Activated CD4-positive, alpha-beta T cell treated with anti-CD3 and anti-CD28 coated beads, Interleukin-2, amount 50 U/mL, for 24 hours (primary cell): ENCODE measurements around the gene MALRD1.
"Not testable (repeated sequence)": the region's sequence is repeated elsewhere in the genome, so short reads cannot be mapped to it uniquely, and the experiment has no call there.

Source experiments
- DNase-seq, 2 donors: peaks; one replicate each; pipeline ENCODE4 v3.0.0-alpha.2; 2020; ENCODE audit warnings: low read depth in 1 of 2, low spot score in 1 of 2

MALRD1 gene

GRCh38 chr10:19704544-19704943, 655.9 kb downstream of the MALRD1 start:
- no peak for DNase-seq

DNA sequence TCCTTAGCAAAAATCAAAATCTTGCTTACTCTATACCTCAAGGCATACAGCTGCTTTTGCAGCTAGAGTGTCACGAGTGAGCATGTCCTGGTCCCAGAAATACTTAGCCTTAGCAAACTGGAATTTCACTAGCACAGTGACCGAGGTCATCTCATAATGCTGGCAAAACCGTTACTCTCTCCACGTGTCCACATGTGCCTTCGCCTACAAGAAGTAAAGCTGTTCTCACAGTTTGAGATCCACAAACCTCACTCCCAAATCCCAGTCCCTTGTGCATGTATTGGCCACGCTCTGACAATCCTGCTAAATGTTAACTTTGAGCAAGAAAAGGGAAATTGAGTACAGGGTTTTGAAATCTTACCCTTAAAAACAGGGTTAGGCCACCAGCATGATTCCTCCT, 656.6 kb downstream of the MALRD1 start:
- DNase-seq = no peak

GRCh38 chr10:19706904-19707303, 658.3 kb downstream of the MALRD1 start:
- no peak for DNase-seq

DNA sequence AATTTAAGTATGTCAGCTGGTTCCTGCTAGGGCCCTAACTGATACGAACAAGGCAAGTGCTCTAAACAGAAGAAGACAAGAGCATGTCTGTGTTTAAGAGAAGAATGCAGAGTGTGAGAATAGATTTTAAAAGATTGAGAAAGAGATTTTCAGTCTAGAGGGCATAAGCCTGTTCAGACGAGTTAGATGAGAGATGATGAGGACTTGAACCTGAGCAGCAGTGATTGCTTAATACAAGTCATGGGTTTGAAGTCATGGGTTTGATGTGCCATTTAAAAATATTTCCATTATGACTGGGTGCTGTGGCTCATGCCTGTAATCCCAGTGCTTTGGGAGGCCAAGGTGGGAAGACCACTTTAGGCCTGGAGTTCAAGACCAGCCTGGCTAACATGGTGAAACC, 658.8 kb downstream of the MALRD1 start:
- DNase-seq = no peak

DNA sequence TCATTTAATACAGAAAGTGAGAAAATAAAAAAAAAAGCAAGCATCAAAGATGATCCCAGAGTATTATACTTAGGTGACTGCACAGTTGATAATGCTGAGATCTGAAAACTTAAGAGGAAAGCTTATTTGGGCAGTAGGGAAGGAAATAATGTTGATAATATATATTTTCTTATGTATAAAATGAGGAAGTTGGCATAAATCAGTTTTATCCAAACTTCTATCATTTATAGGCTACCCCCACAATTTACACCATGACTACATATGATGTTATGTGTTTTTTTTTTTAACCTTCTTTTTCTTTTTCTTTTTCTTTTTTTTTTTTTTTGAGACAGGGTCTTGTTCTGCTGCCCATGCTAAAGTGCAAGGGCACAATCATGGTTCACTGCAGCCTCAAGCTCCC, 659.4 kb downstream of the MALRD1 start:
- DNase-seq = no peak

DNA sequence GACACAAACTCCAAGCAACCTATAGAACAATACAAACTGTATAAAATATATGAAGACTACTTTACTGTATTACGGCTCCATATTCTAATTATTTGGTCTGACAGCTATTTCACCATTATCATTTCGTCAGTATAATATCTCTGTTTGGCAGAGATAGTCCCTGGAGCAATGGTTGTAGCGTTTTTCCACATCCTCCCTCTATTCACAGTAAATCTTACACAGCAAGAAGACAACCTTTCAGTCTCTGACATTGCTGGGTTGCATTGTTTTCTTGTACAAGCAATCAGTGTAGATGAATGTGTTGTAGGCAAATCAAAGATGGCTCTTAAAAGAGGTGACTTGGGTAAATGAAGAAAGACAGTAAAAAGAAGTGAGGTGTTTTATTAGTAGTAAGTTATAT, 662.0 kb downstream of the MALRD1 start:
- no peak for DNase-seq

DNA sequence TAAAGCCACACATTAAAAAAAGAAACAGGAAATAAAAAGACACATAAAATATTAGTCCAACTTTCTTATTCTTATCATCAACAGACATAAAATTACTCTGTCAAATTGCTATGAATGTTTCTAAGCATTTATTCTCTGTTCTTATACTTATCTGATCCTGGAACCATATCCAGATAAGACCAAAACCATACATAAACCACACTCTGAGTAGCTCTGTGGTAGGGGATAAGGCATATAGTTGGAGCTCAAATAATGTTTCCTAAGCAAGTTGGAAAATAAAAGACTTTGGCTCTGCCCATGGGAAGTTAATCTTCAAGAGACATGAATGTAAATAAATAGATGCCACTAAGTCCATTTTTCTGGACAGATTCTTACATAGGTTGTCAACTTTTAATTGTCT, 664.6 kb downstream of the MALRD1 start:
- no peak for DNase-seq

- DNase-seq = no peak
These were observed 665.4 kb downstream of the MALRD1 start for GRCh38 chr10:19713800-19714525.

GRCh38 chr10:19719284-19719683, 670.7 kb downstream of the MALRD1 start:
- no peak for DNase-seq

DNA sequence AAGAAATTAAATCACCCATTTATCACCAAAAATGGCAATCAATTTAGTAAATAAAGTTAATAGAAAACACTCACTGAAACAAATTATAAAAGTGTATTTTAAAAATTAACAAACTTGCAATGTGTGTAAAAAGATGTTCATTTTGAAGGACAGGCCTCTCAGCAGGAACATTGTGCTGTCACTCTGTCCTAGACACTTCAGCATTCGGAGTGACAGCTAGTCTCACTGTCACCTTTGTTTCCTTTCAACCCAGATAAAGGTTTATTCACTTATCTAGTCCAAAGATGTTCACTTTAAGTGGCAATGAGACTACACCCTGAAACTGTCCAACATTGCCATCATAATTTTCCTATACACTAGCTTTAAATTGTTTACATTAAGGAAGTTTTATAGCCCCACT, 675.7 kb downstream of the MALRD1 start:
- no peak for DNase-seq

GRCh38 chr10:19728376-19728775, 679.8 kb downstream of the MALRD1 start:
- no peak for DNase-seq

DNA sequence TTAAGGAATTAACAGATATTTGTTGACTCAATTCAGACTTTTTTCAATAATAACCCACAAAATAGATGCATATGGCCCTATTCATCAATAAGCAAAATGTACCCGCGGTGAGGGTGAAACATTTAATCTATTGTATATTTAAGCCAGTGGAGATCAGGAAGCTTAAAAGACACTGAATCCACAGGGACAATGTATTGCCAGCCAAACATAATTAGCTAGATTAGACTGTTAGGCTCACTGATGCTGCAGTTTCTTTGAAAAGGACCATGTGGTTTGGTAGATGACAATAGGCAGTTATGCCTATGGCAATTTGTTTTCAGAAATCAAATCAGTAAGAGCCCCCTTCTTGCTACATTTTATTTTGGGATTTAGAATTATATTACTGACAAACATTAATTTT, 680.4 kb downstream of the MALRD1 start:
- DNase-seq = no peak

DNA sequence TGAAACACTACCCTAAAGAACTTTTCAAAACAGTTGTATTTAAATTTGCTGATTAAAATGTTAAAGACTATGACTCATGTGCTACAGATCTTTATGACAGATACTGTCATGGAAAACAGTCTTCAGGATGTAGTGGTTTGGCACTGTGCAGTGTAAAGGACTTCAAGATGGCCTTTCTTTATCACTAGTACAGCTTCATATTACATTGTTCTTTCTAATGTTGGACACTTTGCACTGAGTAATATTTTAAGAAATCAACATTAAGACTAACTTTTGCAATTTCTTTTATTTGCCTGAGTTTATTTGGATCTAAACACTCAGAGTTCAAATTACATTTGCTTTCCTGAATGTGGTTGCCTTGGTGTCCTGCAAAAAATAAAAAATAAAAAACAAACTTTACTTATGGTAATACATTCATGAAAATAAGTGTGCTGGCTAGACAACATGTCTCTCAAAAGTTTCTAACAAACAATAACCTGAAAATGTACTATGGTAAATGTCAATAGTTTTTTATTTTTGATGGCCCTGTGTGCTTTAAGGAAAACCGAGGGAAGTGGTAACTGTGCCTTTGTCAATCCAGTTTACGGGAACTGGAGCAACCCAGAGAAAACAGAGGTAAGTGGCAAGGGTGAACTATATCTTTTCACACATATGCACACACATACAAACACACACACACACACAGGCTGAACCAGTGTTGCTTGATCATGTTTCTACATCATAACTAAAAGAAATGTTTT, 681.7 kb downstream of the MALRD1 start:
- no peak for DNase-seq

DNA sequence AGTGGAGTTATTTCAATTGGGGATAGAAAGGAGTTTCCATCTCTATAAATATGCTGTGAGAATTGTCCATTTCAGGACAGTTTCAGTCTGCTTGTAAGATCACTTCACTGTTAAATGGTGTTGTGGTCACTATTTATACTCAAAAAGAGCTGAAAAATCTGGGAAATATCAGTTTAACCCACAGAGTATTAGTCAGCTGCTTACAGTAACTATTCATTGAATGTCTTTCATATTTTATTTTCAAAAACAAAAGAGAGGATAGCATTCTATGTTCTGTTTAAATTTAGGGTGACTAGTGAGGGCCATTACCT, 682.3 kb downstream of the MALRD1 start:
- no peak for DNase-seq

DNA sequence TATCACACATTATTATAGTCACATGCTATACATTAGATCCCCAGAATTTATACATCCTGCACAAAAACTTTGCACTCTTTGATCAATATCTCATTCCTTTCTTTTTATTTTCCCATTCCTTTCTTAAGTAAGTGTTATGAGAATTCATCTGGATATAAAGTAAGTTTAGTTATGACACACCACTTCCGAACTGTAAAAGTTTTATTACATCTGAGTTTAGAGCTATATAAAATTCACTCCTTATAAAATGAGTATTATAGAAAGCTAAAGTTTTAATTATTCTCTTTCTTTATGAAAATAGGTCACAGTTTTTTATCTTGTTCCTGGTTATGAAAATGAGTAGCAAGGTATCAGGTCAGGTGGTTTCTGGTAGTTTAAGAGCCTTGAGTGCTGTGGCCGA, 683.0 kb downstream of the MALRD1 start:
- DNase-seq = no peak

GRCh38 chr10:19738440-19738839, 689.8 kb downstream of the MALRD1 start:
- no peak for DNase-seq

- not testable (repeated sequence) for DNase-seq
These were observed 690.6 kb downstream of the MALRD1 start for GRCh38 chr10:19739232-19739631.

GRCh38 chr10:19742144-19742543, 693.5 kb downstream of the MALRD1 start:
- not testable (repeated sequence) for DNase-seq

DNA sequence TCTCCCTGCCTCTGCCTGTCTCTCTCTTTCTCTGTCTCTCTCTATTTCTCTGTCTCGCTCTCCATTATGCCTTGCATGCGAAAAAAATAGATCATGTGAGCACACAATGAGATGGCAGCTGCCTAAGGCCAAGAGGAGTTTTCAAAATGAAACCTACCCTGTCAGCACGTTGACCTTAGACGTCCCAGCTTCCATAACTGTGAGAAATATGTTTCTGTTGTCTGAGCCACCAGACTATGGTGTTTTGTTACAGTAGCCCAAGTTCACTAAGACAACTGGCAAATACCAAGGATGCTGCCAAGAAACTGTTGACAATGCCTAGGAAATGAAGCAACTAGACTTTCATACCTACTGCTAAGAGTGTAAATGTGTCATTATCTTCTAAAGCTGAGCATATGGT, 697.1 kb downstream of the MALRD1 start:
- no peak for DNase-seq

- DNase-seq = no peak
These were observed 700.7 kb downstream of the MALRD1 start for GRCh38 chr10:19749185-19749729.

GRCh38 chr10:19750972-19751371, 702.4 kb downstream of the MALRD1 start:
- no peak for DNase-seq

DNA sequence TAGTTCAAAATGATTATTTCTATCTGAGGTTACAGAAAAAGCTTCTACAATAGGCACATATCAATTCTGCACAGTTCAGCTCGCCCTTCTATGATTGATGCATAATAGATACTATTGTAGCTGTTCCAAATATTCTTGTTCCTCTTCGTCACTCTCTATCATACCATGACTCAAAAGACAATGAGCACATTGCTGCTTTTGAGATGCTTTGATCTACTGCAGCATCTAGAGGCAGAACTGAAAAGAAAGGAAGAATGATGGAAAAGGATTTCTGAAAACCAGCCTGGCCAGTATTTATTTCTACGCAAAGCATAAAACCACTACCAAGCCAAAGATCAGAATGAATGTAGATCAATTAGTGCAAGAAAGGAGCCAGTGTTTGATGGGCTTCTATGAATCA, 708.3 kb downstream of the MALRD1 start:
- no peak for DNase-seq

DNA sequence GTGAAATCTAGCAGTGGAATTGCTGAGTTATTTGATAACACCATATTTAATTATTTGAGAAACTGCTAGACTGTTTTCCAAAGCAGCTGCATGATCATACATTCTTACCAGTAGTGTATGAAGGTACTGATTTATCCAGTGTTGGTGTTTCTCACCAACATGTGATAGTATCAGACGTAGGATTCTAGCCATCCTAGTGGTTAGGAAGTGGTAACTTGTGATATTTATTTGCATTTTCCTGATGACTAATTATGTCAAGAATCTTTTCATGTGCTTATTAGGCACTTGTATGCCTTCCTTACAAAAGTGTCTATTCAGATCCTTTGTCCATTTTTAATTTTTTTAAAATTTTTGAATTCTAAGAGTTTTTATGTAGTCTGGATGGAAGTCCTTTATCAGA, 713.4 kb downstream of the MALRD1 start:
- DNase-seq = no peak
